Spleen (tissue), 11 donors: ENCODE results near the gene CTNNBL1. TPM values are rescaled to one million over a fixed set of nuclear protein-coding genes. Genes with fewer than 3 reads are reported as not detected.

Experiments used
- DNase-seq: peaks from one replicate; pipeline ENCODE4 v3.0.0-alpha.2; 2020
- H3K27ac ChIP-seq, 8 donors: fragments of 200-600 bp; sonication (generic) in 7 of 8; 1 replicate in 4 of 8; 2 replicates in 4 of 8; pipeline versions ENCODE4 v1.5.0 to v1.8.0; 2016 to 2021; ENCODE audit warnings: inconsistent platforms in 4 of 8, mild to moderate bottlenecking in 4 of 8, moderate library complexity in 1 of 8
- H3K27me3 ChIP-seq, 7 donors: fragments of 200-600 bp; sonication (generic) in 6 of 7; replicated peaks in 1 of 7; 1 replicate in 4 of 7; 2 replicates in 3 of 7; pipeline versions ENCODE4 v1.5.0 to v1.8.0; 2016 to 2021; ENCODE audit warnings: inconsistent platforms in 3 of 7, mild to moderate bottlenecking in 1 of 7
- H3K36me3 ChIP-seq, 6 donors: fragments of 200-600 bp; sonication (generic) in 5 of 6; 1 replicate in 4 of 6; 2 replicates in 2 of 6; pipeline versions ENCODE4 v1.5.0 to v1.8.0; 2016 to 2021; ENCODE audit warnings: inconsistent platforms in 2 of 6
- H3K4me1 ChIP-seq, 6 donors: fragments of 200-600 bp; sonication (generic) in 5 of 6; 1 replicate in 3 of 6; 2 replicates in 3 of 6; pipeline versions ENCODE4 v1.5.0 to v1.8.0; 2016 to 2021; ENCODE audit warnings: inconsistent platforms in 3 of 6
- H3K4me3 ChIP-seq, 8 donors: fragments of 200-600 bp; sonication (generic) in 7 of 8; 1 replicate in 4 of 8; 2 replicates in 4 of 8; pipeline versions ENCODE4 v1.5.0 to v1.8.0; 2016 to 2021; ENCODE audit warnings: inconsistent platforms in 4 of 8, mild to moderate bottlenecking in 4 of 8, moderate library complexity in 2 of 8
- H3K9me3 ChIP-seq, 8 donors: fragments of 200-600 bp; sonication (generic) in 7 of 8; 1 replicate in 4 of 8; 2 replicates in 4 of 8; pipeline versions ENCODE4 v1.5.0 to v1.8.0; 2016 to 2021; ENCODE audit warnings: inconsistent platforms in 4 of 8
- CTCF ChIP-seq, 11 experiments: fragments of 200-600 bp in 7 of 11; fragments of 450-650 bp in 4 of 11; sonication (generic) in 4 of 11; IDR thresholded peaks in 8 of 11; conservative IDR thresholded peaks in 3 of 11; 1 replicate in 7 of 11; 2 replicates in 4 of 11; pipeline versions ENCODE4 v1.4.0 to v1.8.0; 2016 to 2021; ENCODE audit warnings: antibody characterized with exemption in 11 of 11, inconsistent platforms in 4 of 11, mild to moderate bottlenecking in 1 of 11
- POLR2A ChIP-seq, 3 donors: fragments of 450-650 bp; IDR thresholded peaks; one replicate each; pipeline ENCODE4 v1.5.1; 2017; ENCODE audit warnings: antibody characterized with exemption in 3 of 3, mild to moderate bottlenecking in 1 of 3
- POLR2AphosphoS5 ChIP-seq, 3 donors: sonication (generic); formaldehyde crosslinking; IDR thresholded peaks; one replicate each; pipeline ENCODE4 v1.5.1; 2017; ENCODE audit warnings: antibody characterized with exemption in 3 of 3
- WGBS, 5 donors: extraction: QIAGEN DNeasy Blood & Tissue Kit in 3 of 5; methylation state at CpG; one replicate each; pipeline versions ENCODE4 v1.1.5 to v1.1.7; 2013 to 2018; 5-methylcytosine and 5-hydroxymethylcytosine counted together
- intact Hi-C: fragments of 100-400 bp; cut with DNase I; formaldehyde crosslinking; loops from one replicate; pipeline ENCODE4 v1.15.0; 2023; ENCODE audit warnings: low total_unique reads
- polyA plus RNA-seq, 3 donors: library from polyadenylated mRNA; stranded (reverse); fragments of 200-250 nt; gene quantifications; one replicate each; pipeline ENCODE4 v1.2.1, GENCODE V29; 2013
- total RNA-seq, 7 donors: library from RNA; depleted of rRNA in 3 of 7; stranded (reverse); fragments of >200 nt in 3 of 7; fragmentation: NEBNext Ultra II Directional in 4 of 7; extraction: Animal tissue kit (Norgen Biotek cat#: 25700) in 4 of 7; gene quantifications; one replicate each; pipeline versions ENCODE4 v1.1.0 to v1.2.1, GENCODE V29; 2016 to 2021
- donor health status: healthy with polysubstance abuse.
- donor health status: DM: no; HTN: no; CAD: no; lungs with moderate emphysema.
- donor health status: DM: no; HTN: no; CAD: no.
- donor health status: Bipolar disorder and iron deficiency.
- donor health status: healthy.
- donor health status: DM: no; HTN: no; CAD: no.
- donor health status: DM: yes; HTN: yes; CAD: no.

CTNNBL1 gene
- total and polyA plus RNA-seq, 10 donors = 46.5 to 135 (median 82.9) TPM

DNA sequence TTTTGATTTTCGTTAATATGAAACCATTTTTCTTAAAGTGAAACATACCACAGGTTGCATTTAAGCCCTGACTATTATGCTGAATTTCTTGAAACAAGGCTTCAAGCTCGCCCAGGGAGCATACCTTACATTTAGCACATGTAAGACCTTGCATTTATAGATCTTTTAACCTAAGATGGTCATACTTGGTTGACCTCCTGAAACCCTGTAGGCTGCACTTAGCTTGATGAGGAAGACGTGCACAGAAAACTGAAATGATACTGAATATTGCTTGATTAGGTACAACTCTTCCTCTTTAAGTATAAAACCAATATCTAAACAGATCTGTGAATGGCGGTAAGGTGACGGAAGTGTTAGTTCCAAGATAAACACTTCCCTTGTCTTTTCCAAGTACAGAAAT lies 82.2 kb downstream of the CTNNBL1 start:
- Histone ChIP-seq H3K4me1 (peaks cover 0 to 39% (median 23%) of the 10 kb centered on the region in 6 donors), H3K27ac (peak overlapping the region in 2 of 8 donors; percentile 12 to 53), H3K27me3 (no peaks in the 10 kb centered on the region), H3K36me3 (peaks cover 0 to 78% (median 16%) of the 10 kb centered on the region in 6 donors), H3K9me3 (no peaks in the 10 kb centered on the region), H3K4me3 (peak overlapping the region in 1 of 8 donors; percentile 20)
- TF ChIP-seq POLR2AphosphoS5 (IDR thresholded peaks at IDR 0.05) = no peak
- no peak for TF ChIP-seq CTCF (IDR thresholded peaks at IDR 0.05 in 8 of 11, conservative IDR thresholded peaks at IDR 0.05 in 3 of 11)
- no peak for TF ChIP-seq POLR2A (IDR thresholded peaks at IDR 0.05)
- no peak for DNase-seq
- WGBS, 5 donors = 68 to 81% (median 76%) methylated on average over 5 of the region's 5 CpGs
- intact Hi-C loops = no loop called here

DNA sequence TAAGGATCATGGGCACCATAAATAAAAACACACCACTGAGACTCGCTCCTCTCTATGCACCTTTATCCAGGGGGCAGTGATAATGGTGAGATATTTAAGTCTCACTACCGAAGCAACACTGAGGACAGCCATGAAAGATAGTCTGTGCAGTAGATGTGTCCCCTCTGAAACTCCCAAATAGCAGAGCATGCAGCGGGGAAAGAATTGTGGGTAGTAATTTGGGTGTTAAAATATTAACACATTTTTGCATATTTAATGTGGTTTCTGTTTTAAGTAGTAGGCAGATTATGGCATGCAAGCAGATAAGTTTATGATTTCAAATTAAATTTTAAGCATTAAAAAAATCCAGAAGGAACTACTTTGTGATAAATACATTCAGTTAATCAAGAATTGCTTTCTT lies 82.7 kb downstream of the CTNNBL1 start:
- Histone ChIP-seq H3K27ac (peak overlapping the region in 3 of 8 donors; percentile 5 to 53 (median 25)), H3K36me3 (peaks cover 0 to 78% (median 14%) of the 10 kb centered on the region in 6 donors), H3K4me3 (peak overlapping the region in 1 of 8 donors; percentile 20), H3K9me3 (no peaks in the 10 kb centered on the region), H3K27me3 (no peaks in the 10 kb centered on the region), H3K4me1 (peaks cover 0 to 39% (median 23%) of the 10 kb centered on the region in 6 donors)
- intact Hi-C loops = no loop called here
- WGBS, 5 donors = 84 to 89% (median 87%) methylated on average over 3 of the region's 3 CpGs
- TF ChIP-seq POLR2AphosphoS5 (IDR thresholded peaks at IDR 0.05) = no peak
- TF ChIP-seq CTCF (IDR thresholded peaks at IDR 0.05 in 8 of 11, conservative IDR thresholded peaks at IDR 0.05 in 3 of 11) = no peak
- TF ChIP-seq POLR2A (IDR thresholded peaks at IDR 0.05) = no peak
- no peak for DNase-seq

- intact Hi-C loops = no loop called here
- H3K27me3 ChIP-seq = no peaks in the 10 kb centered on the region
- peaks cover 0 to 78% (median 12%) of the 10 kb centered on the region in 6 donors for H3K36me3 ChIP-seq
- peaks cover 0 to 39% (median 23%) of the 10 kb centered on the region in 6 donors for H3K4me1 ChIP-seq
- H3K27ac ChIP-seq = peak overlapping the region in 3 of 8 donors; percentile 5 to 53 (median 25)
- H3K9me3 ChIP-seq = no peaks in the 10 kb centered on the region
- no peak for TF ChIP-seq CTCF (IDR thresholded peaks at IDR 0.05 in 8 of 11, conservative IDR thresholded peaks at IDR 0.05 in 3 of 11)
- no peak for TF ChIP-seq POLR2A (IDR thresholded peaks at IDR 0.05)
- no peak for TF ChIP-seq POLR2AphosphoS5 (IDR thresholded peaks at IDR 0.05)
- no peak overlapping the region for H3K4me3 ChIP-seq
- WGBS, 5 donors = 54 to 64% (median 60%) methylated on average over 8 of the region's 8 CpGs
- DNase-seq = no peak
Observed at GRCh38 chr20:37777012-37777950, 83.5 kb downstream of the CTNNBL1 start.

- no peak for DNase-seq
- H3K4me1 ChIP-seq = peaks cover 0 to 39% (median 23%) of the 10 kb centered on the region in 6 donors
- no peaks in the 10 kb centered on the region for H3K27me3 ChIP-seq
- peak overlapping the region in 2 of 8 donors; percentile 28 to 53 for H3K27ac ChIP-seq
- intact Hi-C loops = no loop called here
- peaks cover 0 to 78% (median 9%) of the 10 kb centered on the region in 6 donors for H3K36me3 ChIP-seq
- TF ChIP-seq POLR2AphosphoS5 (IDR thresholded peaks at IDR 0.05) (no peak), POLR2A (IDR thresholded peaks at IDR 0.05) (no peak), CTCF (IDR thresholded peaks at IDR 0.05 in 8 of 11, conservative IDR thresholded peaks at IDR 0.05 in 3 of 11) (no peak)
- H3K9me3 ChIP-seq = no peaks in the 10 kb centered on the region
- no peak overlapping the region for H3K4me3 ChIP-seq
Observed at GRCh38 chr20:37777988-37778659, 84.3 kb downstream of the CTNNBL1 start.
